Hepatocyte (in vitro differentiated cells): ENCODE data around the gene CKB. TPM values are rescaled to one million over a fixed set of nuclear protein-coding genes. Genes with fewer than 3 reads are reported as not detected.

Source experiments
- DNase-seq: peaks from one replicate; pipeline ENCODE4 v3.0.0-alpha.2; 2016; ENCODE audit warnings: low spot score
- H2AFZ ChIP-seq: fragments of 200-600 bp; sonication (generic); 2 replicates; pipeline ENCODE4 v1.6.0; 2016; ENCODE audit warnings: antibody characterized with exemption, mild to moderate bottlenecking
- H3K27ac ChIP-seq: fragments of 200-600 bp; sonication (generic); 2 replicates; pipeline ENCODE4 v1.5.1; 2016; ENCODE audit warnings: mild to moderate bottlenecking
- H3K27me3 ChIP-seq: fragments of 200-600 bp; sonication (generic); 2 replicates; pipeline ENCODE4 v1.6.1; 2016
- H3K36me3 ChIP-seq: fragments of 200-600 bp; sonication (generic); replicated peaks from 2 replicates; pipeline ENCODE4 v1.5.1; 2016; ENCODE audit warnings: low read depth; ENCODE audit not compliant: insufficient read depth
- H3K4me1 ChIP-seq: fragments of 200-600 bp; sonication (generic); 2 replicates; pipeline ENCODE4 v1.5.1; 2016; ENCODE audit warnings: mild to moderate bottlenecking, moderate library complexity; ENCODE audit not compliant: insufficient read depth
- H3K4me2 ChIP-seq: fragments of 200-600 bp; sonication (generic); 2 replicates; pipeline ENCODE4 v1.6.0; 2016
- H3K4me3 ChIP-seq: fragments of 200-600 bp; sonication (generic); 2 replicates; pipeline ENCODE4 v1.5.1; 2016; ENCODE audit warnings: mild to moderate bottlenecking
- H3K79me2 ChIP-seq: fragments of 200-600 bp; sonication (generic); 2 replicates; pipeline ENCODE4 v1.6.0; 2017; ENCODE audit warnings: mild to moderate bottlenecking
- H3K9me2 ChIP-seq: fragments of 200-600 bp; sonication (generic); replicated peaks from 2 replicates; pipeline ENCODE4 v1.6.0; 2017; ENCODE audit warnings: mild to moderate bottlenecking; ENCODE audit not compliant: insufficient read depth
- H3K9me3 ChIP-seq: fragments of 200-600 bp; sonication (generic); 2 replicates; pipeline ENCODE4 v1.5.1; 2016; ENCODE audit warnings: low read depth, mild to moderate bottlenecking
- H4K20me1 ChIP-seq: fragments of 200-600 bp; sonication (generic); 2 replicates; pipeline ENCODE4 v1.6.0; 2016; ENCODE audit warnings: mild to moderate bottlenecking; ENCODE audit not compliant: insufficient read depth, poor library complexity, severe bottlenecking
- CTCF ChIP-seq: fragments of 200-600 bp; sonication (generic); IDR thresholded peaks from 2 replicates; pipeline ENCODE4 v1.5.1; 2016; ENCODE audit warnings: antibody characterized with exemption, mild to moderate bottlenecking; ENCODE audit not compliant: poor library complexity
- EZH2 ChIP-seq: fragments of 200-600 bp; sonication (generic); IDR thresholded peaks from 2 replicates; pipeline ENCODE4 v1.6.1; 2016; ENCODE audit warnings: antibody characterized with exemption, mild to moderate bottlenecking, borderline replicate concordance
- EZH2phosphoT487 ChIP-seq: fragments of 200-600 bp; sonication (generic); IDR thresholded peaks from one replicate; pipeline ENCODE4 v1.6.1; 2018; ENCODE audit warnings: antibody characterized with exemption, mild to moderate bottlenecking, low read depth, moderate library complexity; ENCODE audit not compliant: unreplicated experiment, severe bottlenecking
- WGBS: methylation state at CpG from one replicate; pipeline ENCODE4 v1.1.6; 2016; ENCODE audit warnings: low lambda C conversion rate; ENCODE audit errors: missing lambda C conversion rate; 5-methylcytosine and 5-hydroxymethylcytosine counted together
- polyA plus RNA-seq: library from polyadenylated mRNA; unstranded; fragments of >200 nt; fragmentation: Nextera tagmentation; extraction: Ambion mirVana; gene quantifications from 2 replicates; pipeline ENCODE4 v1.2.1, GENCODE V29; 2016
- total RNA-seq: library from RNA; depleted of rRNA; stranded (reverse); fragments of >200 nt; gene quantifications from 2 replicates; pipeline ENCODE4 v1.2.3, GENCODE V29; 2014

CKB gene
- total RNA-seq (523 and 682 TPM in 2 replicates), polyA plus RNA-seq (2,788 and 2,829 TPM in 2 replicates)

GRCh38 chr14:103522649-103523574 is at the start of gene CKB:
Gene CKB (minus strand): TSS chr14:103522830. CDS start chr14:103522493, 337 bp downstream.
- Histone ChIP-seq H3K9me2 (no peaks in the 10 kb centered on the region), H3K27me3 (peaks cover 4% of the 10 kb centered on the region), H3K36me3 (no peaks in the 10 kb centered on the region), H4K20me1 (peaks cover 27% of the 10 kb centered on the region), H3K4me1 (peaks cover 59% of the 10 kb centered on the region), H3K27ac (peak within 1 kb of the TSS; percentile 99), H3K4me3 (peak within 1 kb of the TSS; percentile 91), H3K79me2 (peaks cover 36% of the 10 kb centered on the region), H2AFZ (peak within 1 kb of the TSS; percentile 49), H3K4me2 (peak within 1 kb of the TSS; percentile 100), H3K9me3 (no peaks in the 10 kb centered on the region)
- peak; percentile 91 for DNase-seq
- 10% methylated on average over 24 of the region's 107 CpGs for WGBS
- TF ChIP-seq CTCF (no peak), EZH2phosphoT487 (no peak), EZH2 (peak; percentile 54)

- Histone ChIP-seq H4K20me1 (peaks cover 22% of the 10 kb centered on the region), H3K9me3 (no peaks in the 10 kb centered on the region), H3K4me2 (no peak overlapping the region), H3K27me3 (no peaks in the 10 kb centered on the region), H2AFZ (no peak overlapping the region), H3K36me3 (no peaks in the 10 kb centered on the region), H3K9me2 (no peaks in the 10 kb centered on the region), H3K4me1 (no peaks in the 10 kb centered on the region), H3K79me2 (peaks cover 94% of the 10 kb centered on the region), H3K4me3 (no peak overlapping the region), H3K27ac (no peak overlapping the region)
- 79% methylated on average over 11 of the region's 11 CpGs for whole genome bisulfite sequencing
- DNase-seq = no peak
- TF ChIP-seq CTCF (no peak), EZH2 (no peak)
These were observed 46.8 kb upstream of the CKB start for GRCh38 chr14:103569408-103569807.

GRCh38 chr14:103568952-103569351 is 46.3 kb upstream of the CKB start:
- Histone ChIP-seq H3K9me3 (no peaks in the 10 kb centered on the region), H3K4me2 (no peak overlapping the region), H2AFZ (no peak overlapping the region), H3K4me1 (peaks cover 1% of the 10 kb centered on the region), H3K4me3 (no peak overlapping the region), H3K27ac (no peak overlapping the region), H3K27me3 (no peaks in the 10 kb centered on the region), H3K36me3 (no peaks in the 10 kb centered on the region), H3K9me2 (no peaks in the 10 kb centered on the region), H4K20me1 (peaks cover 22% of the 10 kb centered on the region), H3K79me2 (peaks cover 94% of the 10 kb centered on the region)
- DNase-seq = no peak
- 70% methylated on average over 8 of the region's 8 CpGs for WGBS
- no peak for TF ChIP-seq CTCF
- TF ChIP-seq EZH2 = no peak
- TF ChIP-seq EZH2phosphoT487 = no peak
